ENCODE measurements around the gene CRYBG3.

DNA sequence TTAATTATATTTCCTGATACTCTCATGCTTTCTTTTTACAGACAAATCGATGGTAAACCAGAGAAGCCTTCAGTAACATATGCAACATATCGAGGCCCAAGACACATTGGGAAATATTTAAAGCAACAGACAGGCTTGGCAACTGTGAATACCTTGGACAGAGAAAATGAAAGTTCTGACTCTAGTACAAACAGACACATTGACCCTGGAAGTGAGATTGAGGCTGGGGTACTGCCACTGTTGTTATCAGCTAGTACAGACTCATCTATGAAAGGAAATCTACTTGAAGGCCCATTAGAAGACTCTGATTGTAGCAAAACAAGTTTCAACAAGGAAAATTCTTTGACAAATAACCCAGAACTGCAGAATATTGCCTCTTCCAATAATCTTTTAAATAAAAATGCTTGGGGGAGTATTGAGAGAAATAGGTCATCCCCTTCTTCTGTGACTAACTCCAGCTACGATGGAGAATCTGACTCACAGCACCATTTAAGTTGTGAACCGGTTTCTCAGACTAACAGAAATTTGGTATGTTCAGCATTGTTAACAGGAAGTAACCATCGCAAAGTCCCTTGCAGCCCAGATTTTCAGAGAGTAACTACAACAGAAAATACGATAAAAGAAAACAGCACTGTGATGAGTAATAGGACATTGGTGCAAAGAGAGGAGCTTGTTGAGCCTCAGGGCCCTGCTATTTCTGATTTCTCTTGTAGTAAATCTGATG, 50.2 kb downstream of the CRYBG3 start:
- TF ChIP-seq, protein P1, sequence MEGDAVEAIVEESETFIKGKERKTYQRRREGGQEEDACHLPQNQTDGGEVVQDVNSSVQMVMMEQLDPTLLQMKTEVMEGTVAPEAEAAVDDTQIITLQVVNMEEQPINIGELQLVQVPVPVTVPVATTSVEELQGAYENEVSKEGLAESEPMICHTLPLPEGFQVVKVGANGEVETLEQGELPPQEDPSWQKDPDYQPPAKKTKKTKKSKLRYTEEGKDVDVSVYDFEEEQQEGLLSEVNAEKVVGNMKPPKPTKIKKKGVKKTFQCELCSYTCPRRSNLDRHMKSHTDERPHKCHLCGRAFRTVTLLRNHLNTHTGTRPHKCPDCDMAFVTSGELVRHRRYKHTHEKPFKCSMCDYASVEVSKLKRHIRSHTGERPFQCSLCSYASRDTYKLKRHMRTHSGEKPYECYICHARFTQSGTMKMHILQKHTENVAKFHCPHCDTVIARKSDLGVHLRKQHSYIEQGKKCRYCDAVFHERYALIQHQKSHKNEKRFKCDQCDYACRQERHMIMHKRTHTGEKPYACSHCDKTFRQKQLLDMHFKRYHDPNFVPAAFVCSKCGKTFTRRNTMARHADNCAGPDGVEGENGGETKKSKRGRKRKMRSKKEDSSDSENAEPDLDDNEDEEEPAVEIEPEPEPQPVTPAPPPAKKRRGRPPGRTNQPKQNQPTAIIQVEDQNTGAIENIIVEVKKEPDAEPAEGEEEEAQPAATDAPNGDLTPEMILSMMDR (IDR thresholded peaks at IDR 0.05) = no peak
- no peak for TF ChIP-seq POLR2A (IDR thresholded peaks at IDR 0.05)
